ENCODE data around the gene ABCG2. TPM values are rescaled to one million over a fixed set of nuclear protein-coding genes. Genes with fewer than 3 reads are reported as not detected.
A peak's percentile ranks its signal among the peaks of the same experiment; 100 is the strongest.

ABCG2 gene
- total RNA-seq: 0.54 TPM
- polyA plus RNA-seq: under 1 TPM; 0.27 to 0.69 (median 0.42) TPM

GRCh38 chr4:88158489-88159228, at the start of gene ABCG2:
ABCG2 (minus strand) TSS chr4:88158639; CDS start chr4:88139995, 18,644 bp downstream.
- Histone ChIP-seq H3K27ac (ENCODE audit: insufficient read depth, low read length, poor library complexity, severe bottlenecking) (no peak within 1 kb of the TSS), H3K4me3 (ENCODE audit: low read depth, low read length) (peak within 1 kb of the TSS; percentile 70), H3K9me3 (ENCODE audit: control insufficient read depth in 2 of 2, low read length in 2 of 2) (no peaks in the 10 kb centered on the region), H3K36me3 (ENCODE audit: control insufficient read depth, insufficient read depth, low read length) (no peaks in the 10 kb centered on the region), H3K27me3 (ENCODE audit: control insufficient read depth, insufficient read depth, low read length) (peaks cover 4% of the 10 kb centered on the region), H3K4me1 (ENCODE audit: control insufficient read depth, insufficient read depth, low read length, poor library complexity, severe bottlenecking) (peaks cover 14% of the 10 kb centered on the region)
- DNase-seq (peak in 2 of 3 donors; percentile 10 to 48), ATAC-seq (ENCODE audit: low read depth in 2 of 2) (peak; percentile 58 to 64)
- Mint-ChIP-seq H3K27ac (peak within 1 kb of the TSS in 1 of 3 donors; percentile 69), H3K4me3 (peak within 1 kb of the TSS; percentile 56 to 81 (median 75)), H3K27me3 (peaks cover 33% of the 10 kb centered on the region), H3K9me3 (no peaks in the 10 kb centered on the region), H3K36me3 (no peaks in the 10 kb centered on the region), H3K4me1 (peaks cover 0 to 19% (median 12%) of the 10 kb centered on the region in 4 donors)

GRCh38 chr4:88208156-88208555, 49.7 kb upstream of the ABCG2 start:
- H3K36me3 ChIP-seq (ENCODE audit: control insufficient read depth, insufficient read depth, low read length): no peaks in the 10 kb centered on the region
- H3K4me1 ChIP-seq (ENCODE audit: control insufficient read depth, insufficient read depth, low read length, poor library complexity, severe bottlenecking): no peaks in the 10 kb centered on the region
- H3K9me3 Mint-ChIP-seq: no peaks in the 10 kb centered on the region
- H3K9me3 ChIP-seq (ENCODE audit: control insufficient read depth in 2 of 2, low read length in 2 of 2): no peaks in the 10 kb centered on the region
- H3K27ac Mint-ChIP-seq: no peak overlapping the region
- ATAC-seq (ENCODE audit: low read depth in 2 of 2) (no peak), DNase-seq (no peak)
- peaks cover 2% of the 10 kb centered on the region for H3K27me3 ChIP-seq (ENCODE audit: control insufficient read depth, insufficient read depth, low read length)
- peaks cover 0 to 7% (median 0%) of the 10 kb centered on the region in 4 donors for H3K4me1 Mint-ChIP-seq
- H3K27me3 Mint-ChIP-seq: peaks cover 15% of the 10 kb centered on the region
- no peaks in the 10 kb centered on the region for H3K36me3 Mint-ChIP-seq
- no peak overlapping the region for H3K4me3 Mint-ChIP-seq
- no peak overlapping the region for H3K27ac ChIP-seq (ENCODE audit: insufficient read depth, low read length, poor library complexity, severe bottlenecking)
- no peak overlapping the region for H3K4me3 ChIP-seq (ENCODE audit: low read depth, low read length)

GRCh38 chr4:88207171-88207570, 48.7 kb upstream of the ABCG2 start:
- Mint-ChIP-seq H3K27ac (peak overlapping the region in 1 of 3 donors; percentile 15), H3K27me3 (peaks cover 13% of the 10 kb centered on the region), H3K4me3 (no peak overlapping the region), H3K9me3 (no peaks in the 10 kb centered on the region), H3K4me1 (peaks cover 0 to 7% (median 0%) of the 10 kb centered on the region in 4 donors), H3K36me3 (no peaks in the 10 kb centered on the region)
- H3K4me3 ChIP-seq (ENCODE audit: low read depth, low read length): no peak overlapping the region
- H3K9me3 ChIP-seq (ENCODE audit: control insufficient read depth in 2 of 2, low read length in 2 of 2): no peaks in the 10 kb centered on the region
- peaks cover 4% of the 10 kb centered on the region for H3K27me3 ChIP-seq (ENCODE audit: control insufficient read depth, insufficient read depth, low read length)
- DNase-seq (no peak), ATAC-seq (ENCODE audit: low read depth in 2 of 2) (no peak)
- no peaks in the 10 kb centered on the region for H3K36me3 ChIP-seq (ENCODE audit: control insufficient read depth, insufficient read depth, low read length)
- no peak overlapping the region for H3K27ac ChIP-seq (ENCODE audit: insufficient read depth, low read length, poor library complexity, severe bottlenecking)
- no peaks in the 10 kb centered on the region for H3K4me1 ChIP-seq (ENCODE audit: control insufficient read depth, insufficient read depth, low read length, poor library complexity, severe bottlenecking)

GRCh38 chr4:88204882-88205281, 46.4 kb upstream of the ABCG2 start:
- Mint-ChIP-seq H3K27ac (no peak overlapping the region), H3K36me3 (no peaks in the 10 kb centered on the region), H3K4me3 (no peak overlapping the region), H3K4me1 (peaks cover 0 to 3% (median 0%) of the 10 kb centered on the region in 4 donors), H3K9me3 (no peaks in the 10 kb centered on the region), H3K27me3 (peaks cover 4% of the 10 kb centered on the region)
- no peaks in the 10 kb centered on the region for H3K4me1 ChIP-seq (ENCODE audit: control insufficient read depth, insufficient read depth, low read length, poor library complexity, severe bottlenecking)
- H3K27ac ChIP-seq (ENCODE audit: insufficient read depth, low read length, poor library complexity, severe bottlenecking): no peak overlapping the region
- H3K9me3 ChIP-seq (ENCODE audit: control insufficient read depth in 2 of 2, low read length in 2 of 2): no peaks in the 10 kb centered on the region
- ATAC-seq (ENCODE audit: low read depth in 2 of 2) (no peak), DNase-seq (no peak)
- H3K36me3 ChIP-seq (ENCODE audit: control insufficient read depth, insufficient read depth, low read length): no peaks in the 10 kb centered on the region
- peaks cover 4% of the 10 kb centered on the region for H3K27me3 ChIP-seq (ENCODE audit: control insufficient read depth, insufficient read depth, low read length)
- no peak overlapping the region for H3K4me3 ChIP-seq (ENCODE audit: low read depth, low read length)

GRCh38 chr4:88202443-88202842, 44.0 kb upstream of the ABCG2 start:
- DNase-seq: no peak
- H3K9me3 ChIP-seq (ENCODE audit: control insufficient read depth in 2 of 2, low read length in 2 of 2): no peaks in the 10 kb centered on the region
- Mint-ChIP-seq H3K27me3 (peaks cover 4% of the 10 kb centered on the region), H3K27ac (no peak overlapping the region), H3K36me3 (no peaks in the 10 kb centered on the region), H3K9me3 (no peaks in the 10 kb centered on the region), H3K4me1 (peaks cover 0 to 4% (median 1%) of the 10 kb centered on the region in 4 donors), H3K4me3 (no peak overlapping the region)
- ATAC-seq (ENCODE audit: low read depth in 2 of 2): no peak
- H3K4me3 ChIP-seq (ENCODE audit: low read depth, low read length): no peak overlapping the region
- no peak overlapping the region for H3K27ac ChIP-seq (ENCODE audit: insufficient read depth, low read length, poor library complexity, severe bottlenecking)
- H3K4me1 ChIP-seq (ENCODE audit: control insufficient read depth, insufficient read depth, low read length, poor library complexity, severe bottlenecking): no peaks in the 10 kb centered on the region
- peaks cover 4% of the 10 kb centered on the region for H3K27me3 ChIP-seq (ENCODE audit: control insufficient read depth, insufficient read depth, low read length)
- H3K36me3 ChIP-seq (ENCODE audit: control insufficient read depth, insufficient read depth, low read length): no peaks in the 10 kb centered on the region

- ATAC-seq (ENCODE audit: low read depth in 2 of 2) (no peak), DNase-seq (no peak)
- Mint-ChIP-seq H3K9me3 (no peaks in the 10 kb centered on the region), H3K4me3 (no peak overlapping the region), H3K36me3 (no peaks in the 10 kb centered on the region), H3K4me1 (peaks cover 0 to 18% (median 5%) of the 10 kb centered on the region in 4 donors), H3K27ac (no peak overlapping the region), H3K27me3 (peaks cover 4% of the 10 kb centered on the region)
- Histone ChIP-seq H3K9me3 (ENCODE audit: control insufficient read depth in 2 of 2, low read length in 2 of 2) (no peaks in the 10 kb centered on the region), H3K4me3 (ENCODE audit: low read depth, low read length) (no peak overlapping the region), H3K27me3 (ENCODE audit: control insufficient read depth, insufficient read depth, low read length) (peaks cover 4% of the 10 kb centered on the region), H3K4me1 (ENCODE audit: control insufficient read depth, insufficient read depth, low read length, poor library complexity, severe bottlenecking) (no peaks in the 10 kb centered on the region), H3K36me3 (ENCODE audit: control insufficient read depth, insufficient read depth, low read length) (no peaks in the 10 kb centered on the region), H3K27ac (ENCODE audit: insufficient read depth, low read length, poor library complexity, severe bottlenecking) (no peak overlapping the region)
Measured at GRCh38 chr4:88200186-88200585, 41.7 kb upstream of the ABCG2 start.

DNA sequence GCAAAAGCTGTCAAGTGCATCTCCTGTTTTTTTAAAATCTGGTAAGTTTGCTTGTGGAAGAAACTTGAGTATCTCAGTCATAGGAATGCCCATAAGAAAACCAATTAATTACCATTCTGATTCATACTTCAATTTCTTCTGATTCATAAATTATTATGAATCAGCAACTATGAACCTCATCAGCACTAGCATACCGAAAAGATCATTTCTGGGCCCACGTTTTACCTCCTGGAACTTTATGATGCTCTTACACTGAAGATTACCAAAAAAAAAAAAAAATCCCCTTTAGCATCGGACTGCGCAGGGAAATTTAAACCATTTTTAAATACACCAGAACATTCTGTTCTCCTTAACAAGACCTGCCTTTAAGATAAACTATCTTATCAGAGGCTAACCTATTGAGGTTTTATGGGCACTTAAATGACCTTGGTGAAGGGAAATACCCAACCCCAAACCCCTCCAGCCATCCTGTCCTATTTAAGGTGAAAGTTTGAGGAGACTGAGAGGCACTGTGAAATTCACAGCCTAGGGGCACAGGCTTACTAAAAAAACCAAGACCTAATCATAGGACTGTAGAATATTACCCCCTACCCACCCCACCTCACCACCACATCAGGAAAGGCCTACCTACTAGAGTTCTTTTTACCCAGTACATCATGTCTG, 38.2 kb upstream of the ABCG2 start:
- Mint-ChIP-seq H3K36me3 (no peaks in the 10 kb centered on the region), H3K27ac (no peak overlapping the region), H3K9me3 (no peaks in the 10 kb centered on the region), H3K27me3 (no peaks in the 10 kb centered on the region), H3K4me3 (no peak overlapping the region), H3K4me1 (peaks cover 0 to 19% (median 5%) of the 10 kb centered on the region in 4 donors)
- no peak for DNase-seq
- ATAC-seq (ENCODE audit: low read depth in 2 of 2): no peak
- no peak overlapping the region for H3K4me3 ChIP-seq (ENCODE audit: low read depth, low read length)
- no peaks in the 10 kb centered on the region for H3K9me3 ChIP-seq (ENCODE audit: control insufficient read depth in 2 of 2, low read length in 2 of 2)
- H3K36me3 ChIP-seq (ENCODE audit: control insufficient read depth, insufficient read depth, low read length): no peaks in the 10 kb centered on the region
- H3K27me3 ChIP-seq (ENCODE audit: control insufficient read depth, insufficient read depth, low read length): no peaks in the 10 kb centered on the region
- H3K4me1 ChIP-seq (ENCODE audit: control insufficient read depth, insufficient read depth, low read length, poor library complexity, severe bottlenecking): no peaks in the 10 kb centered on the region
- H3K27ac ChIP-seq (ENCODE audit: insufficient read depth, low read length, poor library complexity, severe bottlenecking): no peak overlapping the region

Data from CD4-positive, CD25-positive, alpha-beta regulatory T cell (primary cell).